IPS DF 4.7 (cell line): ENCODE data around the gene JAZF1.
"Not testable (repeated sequence)": the region's sequence is repeated elsewhere in the genome, so short reads cannot be mapped to it uniquely, and the experiment has no call there.

ENCODE experiments used
- DNase-seq: peaks from one replicate; pipeline ENCODE4 v3.0.0-alpha.2; 2013; ENCODE audit warnings: low spot score; ENCODE audit errors: extremely low read depth

The JAZF1 gene

DNA sequence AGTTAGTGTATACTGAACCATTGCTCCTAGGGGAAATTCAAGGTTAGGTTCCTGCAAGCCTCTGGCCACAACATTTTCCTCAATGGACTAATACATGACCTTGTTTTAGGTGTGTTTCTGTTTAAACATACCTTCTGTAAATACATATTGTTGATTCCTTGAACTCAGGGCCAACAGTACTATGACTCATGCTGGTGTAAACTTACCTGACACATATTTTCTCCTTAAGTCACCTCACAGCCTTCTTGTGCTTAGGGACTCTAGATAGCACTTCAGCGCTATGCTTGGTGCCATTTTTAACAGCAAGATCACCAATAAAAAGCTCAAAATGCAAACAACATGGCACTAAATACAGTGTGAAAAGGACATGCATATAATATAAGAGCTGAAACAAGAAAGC, 264.2 kb downstream of the JAZF1 start:
- no peak for DNase-seq

DNA sequence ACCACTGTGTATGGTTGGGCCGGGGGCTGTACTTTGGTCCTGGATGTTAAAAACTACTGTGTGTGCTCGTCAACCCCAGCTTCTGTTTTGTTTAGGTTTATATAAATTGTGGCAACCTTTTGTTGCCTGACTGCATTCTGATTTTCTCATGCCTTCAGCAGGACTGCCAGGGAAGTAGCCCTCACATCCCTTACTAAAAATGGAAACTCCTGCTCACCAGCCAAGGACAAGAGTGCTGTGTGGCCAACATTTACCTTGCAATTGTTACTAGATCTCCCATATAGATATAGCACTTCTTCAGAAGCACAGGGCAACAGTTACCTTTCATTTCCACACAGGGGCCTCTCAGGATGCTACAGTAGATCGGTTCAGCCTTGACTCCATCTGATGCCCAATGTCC, 266.2 kb downstream of the JAZF1 start:
- DNase-seq, result no peak

DNA sequence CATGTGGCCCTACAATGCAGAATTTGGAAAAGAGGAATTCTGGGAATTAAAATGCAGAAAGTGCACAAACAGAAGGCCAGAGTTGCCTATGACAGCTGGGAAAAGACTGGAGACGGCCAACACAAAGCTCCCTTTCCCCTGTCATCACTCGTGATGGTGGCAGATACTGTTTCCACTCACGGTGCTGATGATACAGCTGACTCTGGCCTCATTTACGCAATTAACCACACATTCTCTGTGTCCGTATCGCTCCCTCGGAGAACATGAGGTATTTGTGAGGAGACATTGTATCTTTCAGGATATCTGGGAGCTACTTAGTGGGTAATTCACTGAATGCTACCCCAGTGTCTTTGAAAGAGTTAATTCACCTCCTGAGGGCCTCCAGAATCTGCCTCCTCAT, 267.8 kb downstream of the JAZF1 start:
- no peak for DNase-seq

DNA sequence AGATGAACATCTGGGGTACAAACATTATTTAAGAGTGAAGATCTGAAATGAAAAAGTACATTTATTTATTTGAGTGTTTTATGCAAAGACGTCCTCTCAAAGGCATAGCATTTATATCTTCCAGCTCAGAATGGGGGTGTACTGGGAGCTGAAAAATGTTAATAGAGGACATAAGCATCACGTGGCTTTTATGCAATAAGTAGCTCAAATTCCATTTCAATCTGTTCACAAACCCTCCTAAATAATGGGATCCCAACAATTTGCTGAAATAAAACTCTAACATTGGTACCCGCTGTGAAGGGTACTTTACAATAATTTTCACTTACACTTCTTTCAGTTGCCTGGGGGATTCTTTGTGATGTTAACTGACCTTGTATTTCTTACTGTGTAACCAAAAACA, 268.7 kb downstream of the JAZF1 start:
- no peak for DNase-seq

DNA sequence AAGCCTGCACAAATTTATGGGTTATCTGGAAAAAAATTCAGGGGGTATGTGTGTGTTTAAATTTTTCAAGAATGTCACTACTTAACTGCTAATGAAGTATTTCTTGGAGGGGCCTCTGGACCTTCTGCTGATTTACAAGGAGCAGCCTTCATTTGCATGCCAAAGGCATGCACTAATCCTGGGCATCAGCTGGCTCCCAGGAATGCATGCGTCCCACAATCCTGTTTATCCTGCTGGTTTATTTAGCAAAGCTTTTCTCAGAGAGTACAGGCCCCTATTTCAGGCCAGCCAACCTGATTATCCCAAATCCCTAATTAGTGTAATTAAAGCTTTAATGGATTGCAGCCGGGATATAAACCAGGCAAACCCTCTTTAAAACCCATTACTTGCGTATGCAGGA, 270.3 kb downstream of the JAZF1 start:
- no peak for DNase-seq

DNA sequence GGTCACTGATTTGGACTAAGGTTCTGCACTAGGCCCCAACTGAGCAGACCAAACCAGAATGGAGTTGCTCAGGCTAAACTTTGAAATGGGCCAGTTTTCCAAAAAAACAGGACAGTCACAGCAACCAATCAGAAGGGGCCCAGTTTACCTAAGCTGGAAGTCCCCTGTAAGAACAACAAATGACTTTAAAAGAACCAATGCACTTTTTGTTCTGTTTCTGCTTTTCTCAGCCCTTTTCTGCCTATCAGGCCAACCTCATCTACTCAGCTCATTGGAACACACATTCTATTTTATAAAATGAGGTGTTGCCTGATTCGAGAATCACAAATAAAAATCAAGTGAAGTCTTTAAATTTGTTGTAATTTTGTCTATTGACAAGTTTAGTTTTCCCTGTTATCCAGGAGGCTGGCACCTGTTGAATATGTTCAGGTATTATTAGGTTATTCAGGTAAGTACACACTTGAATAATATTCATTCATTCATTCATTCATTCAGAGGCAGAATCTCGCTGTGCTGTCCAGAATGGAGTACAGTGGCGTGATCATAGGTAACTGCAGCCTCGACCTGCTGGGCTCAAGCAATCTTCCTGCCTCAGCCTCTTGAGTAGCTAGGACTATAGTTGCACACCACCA, 271.9 kb downstream of the JAZF1 start:
- DNase-seq, result no peak

DNA sequence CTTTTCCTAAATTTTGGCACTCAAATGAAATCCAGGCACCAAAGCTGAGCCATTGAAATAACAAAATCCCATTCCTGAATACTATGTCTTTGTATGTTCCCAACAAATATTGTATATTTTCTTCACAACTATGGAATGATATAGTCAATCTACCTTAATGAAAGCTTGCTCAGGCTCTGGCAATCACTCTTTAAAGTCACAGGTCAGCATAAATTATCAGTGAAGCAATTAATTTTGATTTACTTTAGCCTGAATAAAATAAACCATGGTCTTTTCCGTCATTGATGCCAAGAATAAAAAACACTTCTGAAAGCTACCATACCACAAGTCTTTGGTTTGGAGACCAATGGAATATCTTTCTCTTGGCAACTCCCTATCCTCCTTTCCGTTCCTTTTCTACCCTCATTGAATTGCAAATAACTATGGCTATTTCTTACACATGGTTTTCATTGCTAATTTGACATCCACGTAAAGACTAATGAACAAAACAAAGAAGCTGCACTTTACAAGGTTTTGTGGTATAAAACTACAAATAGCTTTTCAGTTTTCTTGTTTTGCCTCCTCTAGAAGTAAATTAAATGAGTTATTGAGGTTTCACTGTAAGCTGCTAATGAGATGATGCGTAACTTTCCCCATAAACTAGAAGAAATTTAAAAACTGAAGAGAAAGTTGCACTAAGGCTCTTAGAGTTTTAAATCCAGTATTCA, 274.1 kb downstream of the JAZF1 start:
- no peak for DNase-seq

DNA sequence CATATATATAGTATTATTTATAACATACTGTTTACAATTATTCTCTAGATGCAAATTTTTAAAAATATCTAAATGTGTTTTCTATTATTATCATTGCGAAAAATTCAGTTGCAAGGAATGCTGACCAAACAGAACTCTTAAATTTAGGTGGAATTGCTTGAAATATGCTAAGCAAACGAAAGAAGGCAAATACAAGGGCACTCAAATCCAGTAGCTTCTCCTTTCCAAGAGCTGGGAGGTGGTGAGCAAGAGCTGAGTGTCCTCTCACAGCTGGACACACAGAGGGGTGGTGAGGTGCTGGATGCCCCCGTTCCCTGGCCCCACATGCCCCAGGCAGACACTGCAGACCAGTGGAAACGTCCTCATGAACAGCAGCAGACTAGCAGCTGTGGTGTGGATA, 274.6 kb downstream of the JAZF1 start:
- DNase-seq, result no peak

DNA sequence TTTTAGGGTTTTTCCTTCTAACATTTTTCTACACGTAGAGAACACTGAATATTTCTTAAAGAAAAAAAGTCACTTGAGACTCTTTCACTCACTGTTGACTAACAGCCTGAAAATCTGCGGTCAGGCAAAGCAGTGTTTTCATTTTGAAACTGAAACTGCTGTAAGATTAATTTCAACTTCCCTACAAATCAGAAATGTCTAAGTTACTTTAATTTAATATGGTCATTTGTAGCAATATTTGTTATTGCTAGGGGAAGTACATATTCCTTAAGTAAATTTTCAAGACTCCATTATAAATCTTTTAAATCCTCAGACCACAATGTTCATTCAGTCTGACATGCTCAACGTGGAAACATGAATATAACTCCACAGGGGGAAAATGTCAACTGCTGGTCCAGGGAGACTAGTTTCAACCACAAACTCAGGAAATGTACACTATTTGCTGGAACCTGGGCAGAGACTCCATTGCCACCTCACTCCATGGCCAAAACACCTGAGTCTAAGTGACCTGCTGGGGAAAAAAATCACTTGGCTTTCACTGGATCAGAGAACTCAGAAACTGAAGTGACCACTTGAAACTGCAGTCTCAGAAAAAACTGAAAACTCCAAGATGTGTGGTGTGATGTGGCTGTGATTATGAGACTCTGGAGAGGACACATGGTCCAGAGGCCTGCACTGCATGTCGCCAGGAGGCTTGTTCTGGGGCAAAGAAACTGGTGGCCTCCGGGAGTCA, 279.4 kb downstream of the JAZF1 start:
- no peak for DNase-seq

DNA sequence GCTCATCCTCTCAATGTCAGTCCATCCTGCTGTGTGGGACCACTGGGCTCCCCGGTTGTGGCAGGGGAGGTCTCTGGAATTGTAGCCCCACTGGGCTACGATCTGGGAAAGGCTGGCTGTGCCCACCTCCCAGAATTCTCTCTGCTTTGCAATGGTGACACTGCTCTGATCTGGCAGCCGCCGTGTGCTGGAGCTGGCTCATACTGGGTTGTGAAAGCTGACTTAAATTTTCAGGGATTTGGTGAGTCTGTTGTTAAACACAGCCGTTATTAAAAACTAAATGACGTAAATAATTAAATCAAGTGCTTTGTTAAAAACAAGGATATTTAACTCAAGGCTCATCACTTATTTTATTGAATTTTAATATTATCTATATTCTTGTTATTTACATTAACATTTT, 280.6 kb downstream of the JAZF1 start:
- no peak for DNase-seq

DNA sequence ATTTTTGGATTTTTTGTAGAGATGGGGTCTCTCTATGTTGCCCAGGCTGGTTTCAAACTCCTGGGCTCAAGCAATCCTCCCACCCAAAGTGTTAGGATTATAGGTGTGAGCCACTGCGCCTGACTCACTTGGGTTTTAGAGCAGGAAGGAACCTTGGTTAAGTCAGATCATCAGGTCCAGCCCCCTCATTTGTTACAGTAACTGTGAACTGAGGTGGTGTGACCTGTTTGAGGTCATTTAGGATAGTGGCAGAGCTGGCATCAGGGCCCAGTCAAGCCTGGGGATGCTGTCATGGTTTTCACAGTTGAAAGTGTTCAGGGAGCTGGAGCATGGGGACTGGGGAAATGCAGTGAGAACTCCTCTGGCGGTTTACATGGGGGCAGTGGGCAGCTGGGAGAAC, 281.0 kb downstream of the JAZF1 start:
- DNase-seq, result no peak

DNA sequence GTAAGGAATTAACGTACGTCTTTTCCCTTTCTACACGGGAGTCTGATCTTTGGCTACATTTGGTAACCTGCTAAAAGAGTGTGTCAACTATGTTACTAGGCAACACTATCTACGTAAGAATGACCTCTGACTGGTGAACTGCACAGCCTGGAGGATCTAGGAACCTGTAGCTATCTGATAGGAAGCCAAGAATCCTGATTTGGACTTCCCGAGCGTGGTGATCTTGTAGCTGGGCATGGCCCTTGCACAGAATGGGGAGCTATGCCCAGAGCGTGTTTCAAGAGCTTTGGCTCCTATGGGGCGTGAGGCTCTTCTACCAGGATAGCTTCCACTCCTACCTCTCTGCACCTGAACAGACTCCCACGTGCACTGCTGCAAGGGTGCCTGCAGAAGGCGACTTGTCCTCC, 283.2 kb downstream of the JAZF1 start:
- DNase-seq, result no peak

DNA sequence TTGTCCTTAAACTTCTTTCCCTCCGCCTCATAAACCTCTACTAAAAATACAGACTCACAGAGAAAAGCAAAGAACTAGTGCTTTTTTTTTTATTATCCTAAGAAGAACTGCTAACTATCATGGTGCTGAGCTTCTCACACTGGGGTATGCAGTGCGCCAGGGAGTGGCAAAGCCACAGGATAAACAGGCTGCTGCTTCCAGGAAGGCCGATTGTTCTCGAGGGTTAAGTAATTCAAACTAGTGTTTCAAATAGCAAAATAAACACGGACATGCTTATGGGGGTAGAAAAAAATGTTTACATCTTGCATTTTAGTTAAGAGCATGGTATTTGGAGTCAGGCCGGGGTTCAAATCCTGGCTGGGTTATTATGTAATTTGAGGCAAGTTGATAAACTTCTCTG, 283.6 kb downstream of the JAZF1 start:
- no peak for DNase-seq

DNA sequence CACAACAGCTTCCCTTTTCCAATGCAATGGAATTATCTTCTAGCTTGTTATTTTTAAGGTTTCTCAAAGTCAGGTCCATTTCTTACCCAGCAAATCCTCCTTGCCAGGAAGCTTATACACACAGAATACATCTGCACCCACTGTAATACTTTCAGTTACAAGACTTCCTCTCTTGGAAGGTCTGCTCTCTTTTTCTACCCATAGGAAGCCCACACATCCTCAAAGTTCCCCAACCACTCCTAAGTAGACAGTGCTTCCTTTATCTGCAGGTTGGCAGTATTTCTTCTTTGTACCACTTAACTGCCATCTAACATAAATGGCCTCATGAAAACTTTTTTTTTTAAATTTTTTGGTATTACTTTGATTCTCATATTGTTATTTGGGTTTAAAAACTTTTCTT, 285.0 kb downstream of the JAZF1 start:
- DNase-seq, result no peak

DNA sequence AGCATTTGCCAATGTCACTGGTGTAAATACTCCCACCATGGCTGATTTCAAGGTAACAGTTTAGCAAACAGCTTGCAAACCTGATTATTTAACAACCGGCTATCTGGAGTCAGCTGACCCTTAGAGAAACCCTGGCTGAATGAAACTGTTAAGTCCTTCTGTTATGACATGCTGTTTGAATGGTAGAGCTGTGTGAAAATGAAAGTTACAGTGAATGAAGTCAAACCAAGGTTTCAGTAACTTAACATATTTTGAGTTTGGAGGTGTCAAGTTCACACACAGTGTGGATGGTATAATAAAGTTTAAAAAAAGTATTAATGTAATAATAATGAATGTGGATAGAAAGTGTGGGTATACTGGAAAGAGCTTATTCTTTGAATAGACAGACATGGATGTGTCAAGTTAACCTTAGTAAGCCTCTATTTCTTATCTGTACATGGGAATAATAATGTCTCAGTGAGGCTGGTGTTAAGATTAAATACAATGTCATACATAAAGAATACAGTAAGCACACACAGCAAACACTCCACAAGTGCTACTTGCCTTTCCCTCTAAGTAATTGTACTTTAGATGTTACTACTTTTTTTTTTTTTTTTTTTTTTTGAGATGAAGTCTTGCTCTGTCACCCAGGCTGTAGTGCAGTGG, 290.3 kb downstream of the JAZF1 start:
- no peak for DNase-seq

DNA sequence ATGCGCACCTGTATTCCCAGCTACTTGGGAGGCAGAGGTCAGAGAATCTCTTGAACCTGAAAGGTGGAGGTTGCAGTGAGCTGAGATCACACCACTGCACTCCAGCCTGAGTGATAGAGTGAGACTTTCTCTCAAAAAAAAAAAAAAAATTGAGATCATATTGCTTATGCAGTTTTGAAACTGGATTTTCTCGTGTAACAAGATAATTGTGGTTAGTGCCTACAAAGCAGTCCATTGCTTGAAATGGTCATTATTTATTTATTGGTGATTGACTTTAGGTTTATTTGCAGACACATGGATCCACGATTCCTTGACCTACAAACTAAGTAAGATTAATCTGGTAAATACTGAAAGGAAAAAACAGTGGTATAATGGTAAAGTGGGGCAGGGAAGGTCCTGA, 290.8 kb downstream of the JAZF1 start:
- DNase-seq, result no peak

DNA sequence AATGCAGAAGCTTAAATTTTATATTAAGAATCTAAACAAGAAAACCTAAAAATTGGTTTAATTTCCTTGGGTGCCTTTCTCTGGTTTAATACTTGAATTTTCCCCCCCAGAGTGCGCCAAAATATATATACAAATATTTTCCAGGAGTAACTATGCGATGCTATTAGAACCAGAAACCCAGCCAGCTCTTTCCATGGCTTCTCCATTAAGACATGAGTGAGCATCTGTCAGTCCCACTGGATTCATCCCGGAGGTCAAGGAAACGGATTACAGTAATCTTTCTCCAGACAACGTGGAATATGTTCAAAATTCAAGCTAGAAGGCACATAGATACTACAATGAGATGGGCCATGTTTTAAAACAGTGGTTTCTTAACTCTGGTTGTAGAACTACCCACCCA, 291.9 kb downstream of the JAZF1 start:
- DNase-seq, result no peak

DNA sequence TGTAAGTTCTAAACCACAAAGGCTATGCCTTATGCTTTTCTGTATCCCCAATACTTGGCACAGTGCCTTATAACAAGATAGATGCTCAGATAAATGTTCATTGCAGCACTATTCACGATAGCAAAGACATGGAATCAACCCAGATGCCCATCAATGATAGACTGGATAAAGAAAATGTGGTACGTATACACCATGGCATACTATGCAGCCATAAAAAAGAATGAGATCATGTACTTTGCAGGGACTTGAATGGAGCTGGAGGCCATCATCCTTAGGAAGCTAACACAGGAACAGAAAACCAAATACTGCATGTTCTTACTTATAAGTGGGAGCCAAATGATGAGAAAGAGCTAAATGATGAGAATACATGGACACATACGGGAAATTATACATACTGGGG, 293.9 kb downstream of the JAZF1 start:
- not testable (repeated sequence) for DNase-seq

DNA sequence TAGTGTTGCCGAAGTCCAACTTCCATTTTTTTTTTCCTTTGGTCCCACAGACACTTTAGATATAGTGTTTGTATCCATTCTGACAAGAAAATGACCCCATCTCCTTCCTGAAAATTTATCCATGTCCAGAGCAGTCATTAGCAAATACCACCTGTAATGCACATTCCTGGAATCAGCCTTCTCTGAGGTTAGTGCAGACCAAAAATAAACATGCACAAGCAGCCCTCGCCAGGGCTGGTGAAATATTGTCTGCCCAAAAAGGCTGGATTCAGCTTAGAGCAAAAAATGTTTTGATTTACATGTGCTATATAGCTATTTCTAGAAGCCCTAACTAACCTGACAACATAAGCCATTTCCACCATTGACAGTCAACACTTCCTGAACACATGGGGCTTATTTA, 294.9 kb downstream of the JAZF1 start:
- no peak for DNase-seq

DNA sequence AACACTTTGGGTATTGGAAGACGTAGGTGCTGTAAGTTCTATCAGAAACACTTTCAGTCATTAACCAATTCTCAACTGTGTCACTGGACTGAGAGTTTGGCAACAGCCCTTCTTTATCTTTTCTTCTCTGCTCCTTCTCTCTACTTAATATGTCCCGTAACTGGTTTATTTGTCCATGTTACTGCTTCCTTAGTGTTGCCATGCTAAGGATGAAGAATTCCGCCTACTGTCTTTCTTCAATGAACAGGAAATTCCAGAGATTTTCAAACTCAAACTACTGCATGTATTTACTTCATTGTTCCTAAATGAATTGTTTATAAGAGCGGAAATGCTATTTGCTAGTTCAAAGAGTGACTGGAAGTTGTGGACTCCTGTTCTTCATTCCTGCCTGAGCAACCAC, 296.9 kb downstream of the JAZF1 start:
- DNase-seq, result no peak

DNA sequence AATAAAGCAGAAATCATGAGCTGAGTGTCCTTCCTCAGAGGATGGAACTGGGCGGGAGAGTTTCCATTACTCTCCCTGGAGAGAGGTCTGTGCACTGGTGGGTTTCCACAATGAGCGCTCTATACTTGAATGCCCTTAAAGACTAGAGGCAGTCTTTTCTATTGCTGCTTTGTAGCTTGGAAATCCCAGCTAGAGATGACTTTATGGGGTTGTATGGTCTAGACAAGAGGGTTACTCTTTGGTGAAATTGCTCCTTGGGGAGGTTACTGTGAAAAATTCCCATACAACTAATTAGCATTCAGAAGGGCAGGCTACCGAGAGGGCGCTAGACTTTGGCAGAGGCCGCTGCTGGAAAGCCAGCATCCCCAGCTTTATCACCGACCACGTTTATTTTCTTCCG, 303.8 kb downstream of the JAZF1 start:
- DNase-seq, result no peak

DNA sequence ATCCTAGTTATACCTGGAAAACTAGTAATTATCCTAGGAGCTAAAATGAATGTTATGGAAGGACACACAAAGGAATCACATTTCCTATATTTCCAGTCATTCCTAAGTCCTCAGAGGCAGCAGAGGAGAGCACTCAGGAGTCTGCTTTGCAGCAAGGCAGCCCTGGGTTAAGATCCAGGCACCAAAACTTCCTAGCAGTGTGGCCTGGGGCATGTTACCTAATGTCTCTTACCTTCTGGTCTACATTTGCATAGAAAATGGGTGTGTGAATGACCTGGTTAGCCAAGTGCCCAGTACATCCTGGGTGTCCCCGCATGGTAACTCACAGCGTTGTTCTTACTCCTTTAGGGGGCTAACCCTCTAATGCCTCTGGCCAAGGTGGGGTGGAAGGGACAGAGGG, 304.8 kb downstream of the JAZF1 start:
- no peak for DNase-seq
